ENCODE results near the gene FREY1. TPM values are rescaled to one million over a fixed set of nuclear protein-coding genes. Genes with fewer than 3 reads are reported as not detected.

The FREY1 gene
- total RNA-seq, 6 donors from 2014 or later: 0.60 to 3.2 (median 1.7) TPM; not detected in 2

DNA sequence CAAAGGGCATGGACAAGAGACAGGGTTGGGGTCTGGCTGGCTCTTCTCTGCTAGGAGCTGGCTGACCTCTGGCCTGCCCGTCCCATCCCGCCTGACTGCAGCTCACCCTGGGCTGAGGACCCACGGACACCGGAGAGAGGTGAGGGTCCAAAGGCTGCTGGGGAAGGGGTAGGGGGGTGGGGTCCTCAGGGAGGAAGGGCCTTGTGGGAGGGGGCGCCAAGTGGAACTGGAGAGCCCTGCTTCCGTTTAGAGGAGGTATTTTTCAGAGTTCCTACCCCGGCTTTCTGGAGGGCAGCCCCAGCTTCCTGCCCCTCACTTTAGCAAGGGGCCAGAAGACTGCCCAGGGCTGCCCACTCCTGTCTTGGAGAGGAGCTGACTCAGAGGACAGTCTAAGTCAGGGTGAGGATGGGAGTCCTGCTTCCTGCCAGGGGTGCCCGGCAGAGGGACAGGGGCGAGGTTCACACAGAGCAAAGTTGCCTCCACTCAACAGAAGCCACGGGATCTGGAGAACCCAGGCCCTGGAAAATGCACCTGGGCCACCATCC, 22.5 kb upstream of the FREY1 start:
- no peaks in the 10 kb centered on the region for H3K27me3 ChIP-seq
- H3K36me3 ChIP-seq: peaks cover 20 to 39% (median 25%) of the 10 kb centered on the region in 4 donors
- no peak for DNase-seq
- peak overlapping the region in 1 of 4 donors; percentile 42 for H3K27ac ChIP-seq
- WGBS, 2 donors: 62 to 77% methylated on average over 8 to 10 of the region's 10 CpGs
- peak in 1 of 2 donors; percentile 1 for ATAC-seq (ENCODE audit: low FRiP score in 2 of 2)
- H3K4me3 ChIP-seq: no peak overlapping the region
- peaks cover 0 to 15% (median 8%) of the 10 kb centered on the region in 4 donors for H3K4me1 ChIP-seq
- TF ChIP-seq, protein P1, sequence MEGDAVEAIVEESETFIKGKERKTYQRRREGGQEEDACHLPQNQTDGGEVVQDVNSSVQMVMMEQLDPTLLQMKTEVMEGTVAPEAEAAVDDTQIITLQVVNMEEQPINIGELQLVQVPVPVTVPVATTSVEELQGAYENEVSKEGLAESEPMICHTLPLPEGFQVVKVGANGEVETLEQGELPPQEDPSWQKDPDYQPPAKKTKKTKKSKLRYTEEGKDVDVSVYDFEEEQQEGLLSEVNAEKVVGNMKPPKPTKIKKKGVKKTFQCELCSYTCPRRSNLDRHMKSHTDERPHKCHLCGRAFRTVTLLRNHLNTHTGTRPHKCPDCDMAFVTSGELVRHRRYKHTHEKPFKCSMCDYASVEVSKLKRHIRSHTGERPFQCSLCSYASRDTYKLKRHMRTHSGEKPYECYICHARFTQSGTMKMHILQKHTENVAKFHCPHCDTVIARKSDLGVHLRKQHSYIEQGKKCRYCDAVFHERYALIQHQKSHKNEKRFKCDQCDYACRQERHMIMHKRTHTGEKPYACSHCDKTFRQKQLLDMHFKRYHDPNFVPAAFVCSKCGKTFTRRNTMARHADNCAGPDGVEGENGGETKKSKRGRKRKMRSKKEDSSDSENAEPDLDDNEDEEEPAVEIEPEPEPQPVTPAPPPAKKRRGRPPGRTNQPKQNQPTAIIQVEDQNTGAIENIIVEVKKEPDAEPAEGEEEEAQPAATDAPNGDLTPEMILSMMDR (IDR thresholded peaks at IDR 0.05): no peak
- TF ChIP-seq POLR2AphosphoS5 (IDR thresholded peaks at IDR 0.05): no peak
- no peak for TF ChIP-seq POLR2A (IDR thresholded peaks at IDR 0.05)
- TF ChIP-seq EP300 (IDR thresholded peaks at IDR 0.05): no peak
- no peaks in the 10 kb centered on the region for H3K9me3 ChIP-seq

GRCh38 chr11:45928535-45929215, 21.6 kb upstream of the FREY1 start:
- Histone ChIP-seq H3K4me3 (no peak overlapping the region), H3K27me3 (no peaks in the 10 kb centered on the region), H3K36me3 (peaks cover 11 to 31% (median 16%) of the 10 kb centered on the region in 4 donors), H3K9me3 (no peaks in the 10 kb centered on the region), H3K4me1 (peaks cover 0 to 15% (median 8%) of the 10 kb centered on the region in 4 donors), H3K27ac (no peak overlapping the region)
- WGBS, 2 donors: 84 to 85% methylated on average over 13 of the region's 13 CpGs
- no peak for TF ChIP-seq POLR2AphosphoS5 (IDR thresholded peaks at IDR 0.05)
- no peak for TF ChIP-seq EP300 (IDR thresholded peaks at IDR 0.05)
- no peak for TF ChIP-seq POLR2A (IDR thresholded peaks at IDR 0.05)
- TF ChIP-seq, protein P1 (IDR thresholded peaks at IDR 0.05): no peak
- no peak for ATAC-seq (ENCODE audit: low FRiP score in 2 of 2)
- peak in 1 of 2 donors; percentile 69 for DNase-seq

DNA sequence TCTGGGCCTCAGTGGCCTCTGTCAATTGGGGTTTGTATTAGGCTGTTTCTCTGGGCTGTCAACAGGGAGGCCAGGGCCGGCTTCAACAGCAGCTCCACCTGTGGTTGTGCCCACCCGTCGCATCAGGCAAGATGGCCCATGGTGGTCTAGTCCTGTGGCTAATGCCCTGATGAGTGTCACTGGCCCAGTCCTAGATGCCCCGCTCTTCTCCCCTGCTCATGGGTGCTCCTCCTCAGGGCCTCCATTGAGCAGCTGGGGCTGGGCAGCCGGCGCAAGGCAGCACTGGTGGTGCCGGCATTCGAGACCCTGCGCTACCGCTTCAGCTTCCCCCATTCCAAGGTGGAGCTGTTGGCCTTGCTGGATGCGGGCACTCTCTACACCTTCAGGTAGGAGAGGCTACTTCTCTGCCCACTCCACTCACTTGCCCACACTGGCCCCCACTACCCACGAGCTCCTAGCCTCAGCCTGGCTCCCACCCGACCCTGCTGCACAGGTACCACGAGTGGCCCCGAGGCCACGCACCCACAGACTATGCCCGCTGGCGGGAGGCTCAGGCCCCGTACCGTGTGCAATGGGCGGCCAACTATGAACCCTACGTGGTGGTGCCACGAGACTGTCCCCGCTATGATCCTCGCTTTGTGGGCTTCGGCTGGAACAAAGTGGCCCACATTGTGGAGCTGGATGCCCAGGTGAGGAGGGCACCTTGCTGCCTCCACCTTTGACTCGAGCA, 20.8 kb upstream of the FREY1 start:
- WGBS, 2 donors: 91 to 94% methylated on average over 13 to 27 of the region's 27 CpGs
- H3K36me3 ChIP-seq: peaks cover 4 to 22% (median 9%) of the 10 kb centered on the region in 4 donors
- H3K27ac ChIP-seq: no peak overlapping the region
- TF ChIP-seq, protein P1 (IDR thresholded peaks at IDR 0.05): no peak
- TF ChIP-seq POLR2A (IDR thresholded peaks at IDR 0.05): no peak
- no peak for TF ChIP-seq EP300 (IDR thresholded peaks at IDR 0.05)
- no peak for TF ChIP-seq POLR2AphosphoS5 (IDR thresholded peaks at IDR 0.05)
- peaks cover 0 to 6% (median 5%) of the 10 kb centered on the region in 4 donors for H3K27me3 ChIP-seq
- no peak overlapping the region for H3K4me3 ChIP-seq
- DNase-seq (peak in 1 of 2 donors; percentile 60), ATAC-seq (ENCODE audit: low FRiP score in 2 of 2) (peak in 1 of 2 donors; percentile 24)
- peaks cover 5 to 22% (median 14%) of the 10 kb centered on the region in 4 donors for H3K4me1 ChIP-seq
- no peaks in the 10 kb centered on the region for H3K9me3 ChIP-seq

DNA sequence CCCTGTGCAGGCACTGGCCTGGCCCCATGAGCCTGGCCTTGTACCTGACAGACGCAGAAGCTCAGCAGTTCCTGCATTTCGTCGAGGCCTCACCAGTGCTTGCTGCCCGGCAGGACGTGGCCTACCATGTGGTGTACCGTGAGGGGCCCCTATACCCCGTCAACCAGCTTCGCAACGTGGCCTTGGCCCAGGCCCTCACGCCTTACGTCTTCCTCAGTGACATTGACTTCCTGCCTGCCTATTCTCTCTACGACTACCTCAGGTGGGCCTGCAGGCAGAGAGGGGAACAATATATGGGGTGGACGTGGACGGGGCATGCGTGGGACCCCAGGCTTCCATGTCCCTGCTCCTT, 20.2 kb upstream of the FREY1 start:
- TF ChIP-seq EP300 (IDR thresholded peaks at IDR 0.05): no peak
- TF ChIP-seq, protein P1 (IDR thresholded peaks at IDR 0.05): no peak
- no peak for TF ChIP-seq POLR2A (IDR thresholded peaks at IDR 0.05)
- no peak for TF ChIP-seq POLR2AphosphoS5 (IDR thresholded peaks at IDR 0.05)
- H3K4me1 ChIP-seq: peaks cover 10 to 27% (median 19%) of the 10 kb centered on the region in 4 donors
- peak in 1 of 2 donors; percentile 50 for DNase-seq
- WGBS, 2 donors: 59 to 75% methylated on average over 13 to 14 of the region's 15 CpGs
- H3K27ac ChIP-seq: no peak overlapping the region
- peaks cover 3 to 17% (median 8%) of the 10 kb centered on the region in 4 donors for H3K36me3 ChIP-seq
- H3K27me3 ChIP-seq: peaks cover 0 to 12% (median 10%) of the 10 kb centered on the region in 4 donors
- no peak for ATAC-seq (ENCODE audit: low FRiP score in 2 of 2)
- H3K4me3 ChIP-seq: no peak overlapping the region
- no peaks in the 10 kb centered on the region for H3K9me3 ChIP-seq

Measured in upper lobe of left lung (tissue), 6 donors.